ENCODE data around the gene MYOG. TPM values are rescaled to one million over a fixed set of nuclear protein-coding genes. Genes with fewer than 3 reads are reported as not detected.

Gene MYOG
- total RNA-seq, 4 donors from 2014 or later = not detected

GRCh38 chr1:203077367-203077766, 8.4 kb downstream of the MYOG start:
- WGBS = 97% methylated on average over 3 of the region's 3 CpGs
- H3K27me3 ChIP-seq = peaks cover 0 to 57% (median 7%) of the 10 kb centered on the region in 4 donors

GRCh38 chr1:203076031-203076511, 9.7 kb downstream of the MYOG start:
- Histone ChIP-seq H3K4me1 (peaks cover 10 to 14% (median 13%) of the 10 kb centered on the region in 4 donors), H3K4me3 (peak overlapping the region; percentile 36 to 52 (median 38)), H3K36me3 (no peaks in the 10 kb centered on the region), H3K27me3 (peaks cover 0 to 48% (median 7%) of the 10 kb centered on the region in 4 donors), H3K9me3 (no peaks in the 10 kb centered on the region), H3K27ac (replicated peaks in 1 of 4) (no peak overlapping the region)
- intact Hi-C loops (cut with DNase I) = no loop called here
- TF ChIP-seq POLR2AphosphoS5 (IDR thresholded peaks at IDR 0.05) (no peak), POLR2A (IDR thresholded peaks at IDR 0.05; ENCODE audit: low read depth) (no peak), EP300 (IDR thresholded peaks at IDR 0.05) (no peak), CTCF (IDR thresholded peaks at IDR 0.05) (no peak)
- 45% methylated on average over 30 of the region's 30 CpGs for WGBS
- no peak for DNase-seq (ENCODE audit: extremely low spot score)

More at GRCh38 chr1:203077367-203077766, 8.4 kb downstream of the MYOG start:
- Histone ChIP-seq H3K9me3 (no peaks in the 10 kb centered on the region), H3K27ac (replicated peaks in 1 of 4) (no peak overlapping the region), H3K36me3 (no peaks in the 10 kb centered on the region), H3K4me3 (no peak overlapping the region), H3K4me1 (peaks cover 9 to 14% (median 12%) of the 10 kb centered on the region in 4 donors)
- no peak for DNase-seq (ENCODE audit: extremely low spot score)
- intact Hi-C loops (cut with DNase I) = no loop called here
- no peak for TF ChIP-seq EP300 (IDR thresholded peaks at IDR 0.05)
- TF ChIP-seq POLR2A (IDR thresholded peaks at IDR 0.05; ENCODE audit: low read depth) = no peak

- Histone ChIP-seq H3K27ac (replicated peaks in 1 of 4) (no peak overlapping the region), H3K4me1 (peaks cover 10 to 14% (median 13%) of the 10 kb centered on the region in 4 donors), H3K4me3 (peak overlapping the region; percentile 36 to 52 (median 38)), H3K27me3 (peaks cover 0 to 46% (median 7%) of the 10 kb centered on the region in 4 donors), H3K36me3 (no peaks in the 10 kb centered on the region), H3K9me3 (no peaks in the 10 kb centered on the region)
- TF ChIP-seq POLR2AphosphoS5 (IDR thresholded peaks at IDR 0.05) = no peak
- TF ChIP-seq POLR2A (IDR thresholded peaks at IDR 0.05; ENCODE audit: low read depth) = no peak
- no peak for TF ChIP-seq EP300 (IDR thresholded peaks at IDR 0.05)
- 49% methylated on average over 10 of the region's 56 CpGs for WGBS
- intact Hi-C loops (cut with DNase I) = no loop called here
- no peak for DNase-seq (ENCODE audit: extremely low spot score)
These were observed 10.4 kb downstream of the MYOG start for GRCh38 chr1:203075236-203076030.

- intact Hi-C loops (cut with DNase I) = no loop called here
- DNase-seq (ENCODE audit: extremely low spot score) = no peak
- no peaks in the 10 kb centered on the region for H3K36me3 ChIP-seq
- H3K27ac ChIP-seq (replicated peaks in 1 of 4) = no peak overlapping the region
- peaks cover 18 to 21% (median 20%) of the 10 kb centered on the region in 4 donors for H3K4me1 ChIP-seq
- TF ChIP-seq POLR2A (IDR thresholded peaks at IDR 0.05; ENCODE audit: low read depth) (no peak), CTCF (IDR thresholded peaks at IDR 0.05) (no peak), EP300 (IDR thresholded peaks at IDR 0.05) (no peak), POLR2AphosphoS5 (IDR thresholded peaks at IDR 0.05) (no peak)
- no peaks in the 10 kb centered on the region for H3K9me3 ChIP-seq
- H3K27me3 ChIP-seq = peaks cover 0 to 38% (median 7%) of the 10 kb centered on the region in 4 donors
- no peak overlapping the region for H3K4me3 ChIP-seq
These were observed 11.2 kb downstream of the MYOG start for GRCh38 chr1:203074610-203075009.

- Histone ChIP-seq H3K4me1 (peaks cover 29 to 32% (median 32%) of the 10 kb centered on the region in 4 donors), H3K27me3 (peaks cover 0 to 37% (median 7%) of the 10 kb centered on the region in 4 donors), H3K4me3 (no peak overlapping the region), H3K9me3 (no peaks in the 10 kb centered on the region), H3K36me3 (no peaks in the 10 kb centered on the region), H3K27ac (replicated peaks in 1 of 4) (no peak overlapping the region)
- no peak for TF ChIP-seq POLR2A (IDR thresholded peaks at IDR 0.05; ENCODE audit: low read depth)
- WGBS = 100% methylated on average over 2 of the region's 2 CpGs
- intact Hi-C loops (cut with DNase I) = no loop called here
- no peak for DNase-seq (ENCODE audit: extremely low spot score)
These were observed 12.3 kb downstream of the MYOG start for GRCh38 chr1:203073469-203073868.

GRCh38 chr1:203072911-203073310, 12.9 kb downstream of the MYOG start:
- intact Hi-C loops (cut with DNase I) = no loop called here
- Histone ChIP-seq H3K4me1 (peaks cover 35 to 38% (median 37%) of the 10 kb centered on the region in 4 donors), H3K27me3 (peaks cover 0 to 31% (median 7%) of the 10 kb centered on the region in 4 donors), H3K4me3 (no peak overlapping the region), H3K36me3 (no peaks in the 10 kb centered on the region), H3K27ac (replicated peaks in 1 of 4) (no peak overlapping the region), H3K9me3 (no peaks in the 10 kb centered on the region)
- no peak for TF ChIP-seq POLR2A (IDR thresholded peaks at IDR 0.05; ENCODE audit: low read depth)
- no peak for TF ChIP-seq CTCF (IDR thresholded peaks at IDR 0.05)
- no peak for TF ChIP-seq EP300 (IDR thresholded peaks at IDR 0.05)
- no peak for TF ChIP-seq POLR2AphosphoS5 (IDR thresholded peaks at IDR 0.05)
- no peak for DNase-seq (ENCODE audit: extremely low spot score)
- 96% methylated on average over 3 of the region's 3 CpGs for WGBS

Data from esophagus muscularis mucosa (tissue), 4 donors.